Neural cell (in vitro differentiated cells): ENCODE results near the gene GALNT2. TPM values are rescaled to one million over a fixed set of nuclear protein-coding genes. Genes with fewer than 3 reads are reported as not detected.

Experiments used
- H2AFZ ChIP-seq: fragments of 200-600, 300-800 bp; sonication (generic), shearing (Covaris generic); 2 replicates; pipeline ENCODE4 v1.6.0; 2014; ENCODE audit warnings: low read depth, mild to moderate bottlenecking, antibody characterized with exemption, low read length, moderate library complexity
- H3F3A ChIP-seq: fragments of 200-600 bp; shearing (Covaris generic); 2 replicates; pipeline ENCODE4 v1.6.1; 2016; ENCODE audit warnings: mild to moderate bottlenecking, moderate library complexity, mixed read lengths, antibody characterized with exemption, low read length; ENCODE audit not compliant: insufficient read depth, poor library complexity, severe bottlenecking
- H3K27ac ChIP-seq: fragments of 200-600, 300-800 bp; sonication (generic), shearing (Covaris generic); 2 replicates; pipeline ENCODE4 v1.5.1; 2014; ENCODE audit warnings: mild to moderate bottlenecking, low read length, moderate library complexity
- H3K27me3 ChIP-seq: fragments of 300-800, 200-600 bp; sonication (generic), shearing (Covaris generic); 2 replicates; pipeline ENCODE4 v1.6.0; 2014; ENCODE audit warnings: mild to moderate bottlenecking, low read depth, low read length, moderate library complexity; ENCODE audit not compliant: insufficient read depth
- H3K36me3 ChIP-seq: fragments of 300-800, 200-600 bp; sonication (generic), shearing (Covaris generic); 2 replicates; pipeline ENCODE4 v1.5.1; 2014; ENCODE audit warnings: mild to moderate bottlenecking, antibody characterized with exemption, low read length, moderate library complexity; ENCODE audit not compliant: insufficient read depth
- H3K4me2 ChIP-seq: fragments of 300-800, 200-600 bp; sonication (generic), shearing (Covaris generic); 2 replicates; pipeline ENCODE4 v1.6.0; 2014; ENCODE audit warnings: mild to moderate bottlenecking, low read length
- H3K4me3 ChIP-seq: fragments of 300-800, 200-600 bp; sonication (generic), shearing (Covaris generic); 2 replicates; pipeline ENCODE4 v1.5.1; 2014; ENCODE audit warnings: mild to moderate bottlenecking, low read length, moderate library complexity
- H3K79me2 ChIP-seq: fragments of 200-600 bp; shearing (Covaris generic); replicated peaks from 2 replicates; pipeline ENCODE4 v1.6.0; 2014; ENCODE audit warnings: mild to moderate bottlenecking, low read length, moderate library complexity; ENCODE audit not compliant: insufficient read depth
- H3K9ac ChIP-seq: fragments of 300-800, 200-600 bp; sonication (generic), shearing (Covaris generic); 2 replicates; pipeline ENCODE4 v1.6.1; 2016; ENCODE audit warnings: mild to moderate bottlenecking, low read length, mixed read lengths
- H3K9me2 ChIP-seq: fragments of 200-600 bp; shearing (Covaris generic); 2 replicates; pipeline ENCODE4 v1.6.1; 2016; ENCODE audit warnings: mild to moderate bottlenecking, low read length, mixed read lengths; ENCODE audit not compliant: insufficient read depth
- H3K9me3 ChIP-seq: fragments of 200-600, 300-800 bp; sonication (generic), shearing (Covaris generic); 2 replicates; pipeline ENCODE4 v1.6.1; 2016; ENCODE audit warnings: mild to moderate bottlenecking, mixed run types, low read length, moderate library complexity, mixed read lengths
- H4K20me1 ChIP-seq: fragments of 200-600 bp; shearing (Covaris generic); 2 replicates; pipeline ENCODE4 v1.6.1; 2016; ENCODE audit warnings: mild to moderate bottlenecking, mixed run types; ENCODE audit not compliant: insufficient read depth
- CTCF ChIP-seq: fragments of 450-650 bp; IDR thresholded peaks from 2 replicates; pipeline ENCODE4 v1.5.1; 2014; ENCODE audit warnings: antibody characterized with exemption, mild to moderate bottlenecking, moderate library complexity; ENCODE audit not compliant: poor library complexity, severe bottlenecking
- EP300 ChIP-seq: fragments of 450-650 bp; conservative IDR thresholded peaks from 2 replicates; pipeline ENCODE4 v1.6.1; 2014; ENCODE audit warnings: antibody characterized with exemption, mild to moderate bottlenecking, moderate library complexity; ENCODE audit not compliant: poor library complexity, severe bottlenecking
- EZH2 ChIP-seq: fragments of 200-600, 300-800 bp; shearing (Covaris generic), sonication (generic); IDR thresholded peaks from 2 replicates; pipeline ENCODE4 v1.6.1; 2014; ENCODE audit warnings: antibody characterized with exemption, low read length, borderline replicate concordance, mild to moderate bottlenecking; ENCODE audit not compliant: insufficient read depth, poor library complexity, severe bottlenecking
- MXI1 ChIP-seq: fragments of 450-650 bp; conservative IDR thresholded peaks from 2 replicates; pipeline ENCODE4 v1.6.1; 2014; ENCODE audit warnings: antibody characterized with exemption, mild to moderate bottlenecking; ENCODE audit not compliant: poor library complexity, severe bottlenecking
- POLR2AphosphoS5 ChIP-seq: IDR thresholded peaks from 2 replicates; pipeline ENCODE4 v1.6.1; 2012
- RAD21 ChIP-seq: fragments of 450-650 bp; conservative IDR thresholded peaks from 2 replicates; pipeline ENCODE4 v1.6.1; 2014; ENCODE audit warnings: antibody characterized with exemption, mild to moderate bottlenecking, moderate library complexity
- REST ChIP-seq: IDR thresholded peaks from 2 replicates; pipeline ENCODE4 v1.6.1; 2012; ENCODE audit warnings: borderline replicate concordance
- SMC3 ChIP-seq: fragments of 450-650 bp; conservative IDR thresholded peaks from 2 replicates; pipeline ENCODE4 v1.6.1; 2014; ENCODE audit warnings: antibody characterized with exemption, mild to moderate bottlenecking, moderate library complexity; ENCODE audit not compliant: poor library complexity
- TAF1 ChIP-seq: IDR thresholded peaks from 2 replicates; pipeline ENCODE4 v1.6.1; 2012; ENCODE audit warnings: low read depth
- polyA plus RNA-seq: library from polyadenylated mRNA; depleted of rRNA; stranded (reverse); fragments of >200 nt; gene quantifications from 2 replicates; pipeline ENCODE4 v1.2.3, GENCODE V29; 2014

Gene GALNT2
- polyA plus RNA-seq, 1 donor from 2014 or later = 38.8 TPM

GRCh38 chr1:230326971-230327891 lies 260.2 kb downstream of the GALNT2 start:
- TF ChIP-seq EP300 = no peak
- TF ChIP-seq CTCF = no peak
- TF ChIP-seq POLR2AphosphoS5 = no peak
- TF ChIP-seq EZH2 = no peak
- TF ChIP-seq SMC3 = no peak
- no peak for TF ChIP-seq MXI1
- TF ChIP-seq TAF1 = no peak
- no peak overlapping the region for H2AFZ ChIP-seq
- no peak overlapping the region for H3K4me2 ChIP-seq
- no peaks in the 10 kb centered on the region for H3K9me2 ChIP-seq
- H3K27ac ChIP-seq = no peak overlapping the region
- no peaks in the 10 kb centered on the region for H4K20me1 ChIP-seq
- no peaks in the 10 kb centered on the region for H3K79me2 ChIP-seq
- H3K9me3 ChIP-seq = no peaks in the 10 kb centered on the region
- no peaks in the 10 kb centered on the region for H3K36me3 ChIP-seq
- no peaks in the 10 kb centered on the region for H3K27me3 ChIP-seq
- no peak overlapping the region for H3K9ac ChIP-seq
- H3F3A ChIP-seq = no peaks in the 10 kb centered on the region
- no peak overlapping the region for H3K4me3 ChIP-seq

GRCh38 chr1:230327892-230328284 lies 260.9 kb downstream of the GALNT2 start:
- TF ChIP-seq EP300 (no peak), CTCF (no peak), RAD21 (no peak), POLR2AphosphoS5 (no peak), MXI1 (no peak), TAF1 (no peak), SMC3 (no peak), EZH2 (no peak), REST (no peak)
- no peaks in the 10 kb centered on the region for H3K36me3 ChIP-seq
- no peak overlapping the region for H3K9ac ChIP-seq
- H3K4me2 ChIP-seq = no peak overlapping the region
- H3K79me2 ChIP-seq = no peaks in the 10 kb centered on the region
- H3K27ac ChIP-seq = no peak overlapping the region
- no peaks in the 10 kb centered on the region for H3K9me3 ChIP-seq
- H4K20me1 ChIP-seq = no peaks in the 10 kb centered on the region
- H3F3A ChIP-seq = no peaks in the 10 kb centered on the region
- no peak overlapping the region for H3K4me3 ChIP-seq
- no peaks in the 10 kb centered on the region for H3K9me2 ChIP-seq
- H3K27me3 ChIP-seq = no peaks in the 10 kb centered on the region
- no peak overlapping the region for H2AFZ ChIP-seq
